HepG2 (cell line): ENCODE data around the gene VARS1. TPM values are rescaled to one million over a fixed set of nuclear protein-coding genes. Genes with fewer than 3 reads are reported as not detected.
A peak's percentile ranks its signal among the peaks of the same experiment; 100 is the strongest.

ENCODE experiments used
- ATAC-seq: fragments of 200-7000 bp; cut with Tn5 transposase; 3 replicates; pipeline ENCODE4 v1.9.1; 2020; ENCODE audit warnings: mild to moderate bottlenecking, moderate library complexity
- BruUV-seq: library from RNA; stranded (reverse); fragments of 400-500 nt; replicated peaks from 2 replicates; lab custom pipeline; 2021; lab: Mats Ljungman, UMichigan
- CTCF ChIA-PET: fragments of 300-600 bp; formaldehyde crosslinking; extraction: SDS; loops from one replicate; lab custom pipeline; 2021; ENCODE audit warnings: low total read pairs, inconsistent platforms, low intra/inter-chr PET ratio; lab: Yijun Ruan, JAX
- POLR2A ChIA-PET: fragments of 350-600 bp; sonication (Branson Sonifier 250); formaldehyde crosslinking; loops from one replicate; lab custom pipeline; 2020; ENCODE audit warnings: antibody characterized with exemption, inconsistent platforms; lab: Yijun Ruan, JAX
- DNase-seq: peaks from one replicate; pipeline ENCODE4 v3.0.0-alpha.2; 2015; ENCODE audit warnings: low spot score
- FAIRE-seq: peaks from 3 replicates; lab custom pipeline; 2011; peaks lifted over from hg19 to GRCh38; lab: Jason Lieb, UNC
- H2AFZ ChIP-seq: one replicate; pipeline ENCODE4 v1.6.1; 2011; ENCODE audit warnings: low read length, inconsistent platforms
- H3K27ac ChIP-seq: fragments of 300-600 bp; 3 replicates; pipeline ENCODE4 v1.8.0; 2011; ENCODE audit warnings: mixed run types, mild to moderate bottlenecking, mixed read lengths, low read length, inconsistent platforms; ENCODE audit not compliant: insufficient read depth; ENCODE audit errors: extremely low read length
- H3K27me3 ChIP-seq, 2 experiments: fragments of 200-600 bp in 1 of 2; 2 replicates in 1 of 2; 3 replicates in 1 of 2; pipeline versions ENCODE4 v1.6.0 to v1.8.0; 2011; ENCODE audit warnings: low read length in 2 of 2, mild to moderate bottlenecking in 2 of 2, moderate library complexity in 2 of 2, inconsistent platforms in 1 of 2; ENCODE audit not compliant: insufficient read depth in 2 of 2, control insufficient read depth in 1 of 2
- H3K36me3 ChIP-seq, 2 experiments: fragments of 200-600 bp in 1 of 2; replicated peaks in 1 of 2; 2 replicates in 1 of 2; 3 replicates in 1 of 2; pipeline versions ENCODE4 v1.5.1 to v1.8.0; 2011; ENCODE audit warnings: low read length in 2 of 2, inconsistent platforms in 1 of 2; ENCODE audit not compliant: insufficient read depth in 2 of 2, control insufficient read depth in 1 of 2
- H3K4me1 ChIP-seq: 2 replicates; pipeline ENCODE4 v1.5.1; 2012; ENCODE audit warnings: low read length, inconsistent platforms; ENCODE audit not compliant: insufficient read depth
- H3K4me2 ChIP-seq: 2 replicates; pipeline ENCODE4 v1.6.0; 2011; ENCODE audit warnings: low read depth, low read length, inconsistent platforms
- H3K4me3 ChIP-seq, 3 experiments: fragments of 200-600 bp in 1 of 3; sonication (generic), shearing (Covaris generic) in 1 of 3; replicated peaks in 1 of 3; 2 replicates each; pipeline ENCODE4 v1.5.1; 2011 to 2016; ENCODE audit warnings: low read length in 3 of 3, inconsistent platforms in 2 of 3, low read depth in 2 of 3, mild to moderate bottlenecking in 2 of 3, control low read depth in 1 of 3, mixed read lengths in 1 of 3; ENCODE audit not compliant: insufficient read depth in 1 of 3
- H3K79me2 ChIP-seq: one replicate; pipeline ENCODE4 v1.6.1; 2011; ENCODE audit warnings: low read length, inconsistent platforms; ENCODE audit not compliant: insufficient read depth
- H3K9ac ChIP-seq: 2 replicates; pipeline ENCODE4 v1.6.0; 2011; ENCODE audit warnings: mild to moderate bottlenecking, low read depth, low read length, inconsistent platforms; ENCODE audit not compliant: insufficient read depth
- H3K9me3 ChIP-seq: 2 replicates; pipeline ENCODE4 v1.5.1; 2012; ENCODE audit warnings: mild to moderate bottlenecking, low read length
- H4K20me1 ChIP-seq: 2 replicates; pipeline ENCODE4 v1.6.0; 2011; ENCODE audit warnings: inconsistent platforms, mild to moderate bottlenecking, low read length, moderate library complexity; ENCODE audit not compliant: insufficient read depth
- FOXJ3 ChIP-seq: sonication (generic); formaldehyde crosslinking; IDR thresholded peaks from 2 replicates; pipeline ENCODE4 v1.4.0; 2020; ENCODE audit warnings: missing genetic modification reagents, mild to moderate bottlenecking, borderline replicate concordance
- GZF1 ChIP-seq: sonication (generic); formaldehyde crosslinking; IDR thresholded peaks from 2 replicates; pipeline ENCODE4 v1.5.1; 2020; ENCODE audit warnings: mild to moderate bottlenecking, missing genetic modification reagents
- NCOA2 ChIP-seq: sonication (generic); formaldehyde crosslinking; IDR thresholded peaks from 2 replicates; pipeline ENCODE4 v1.8.0; 2022; ENCODE audit warnings: inconsistent platforms
- NR3C1 ChIP-seq: sonication (generic); formaldehyde crosslinking; IDR thresholded peaks from 2 replicates; pipeline ENCODE4 v1.4.0; 2020; ENCODE audit warnings: missing genetic modification reagents
- PTBP1 ChIP-seq: fragments of 200-400 bp; formaldehyde crosslinking; IDR thresholded peaks from 2 replicates; pipeline ENCODE4 v1.6.1; 2018; ENCODE audit warnings: low read length, low read depth; ENCODE audit not compliant: poor library complexity, severe bottlenecking
- SATB2 ChIP-seq: sonication (generic); formaldehyde crosslinking; IDR thresholded peaks from 2 replicates; pipeline ENCODE4 v1.5.0; 2020; ENCODE audit warnings: missing genetic modification reagents
- TGIF2 ChIP-seq: IDR thresholded peaks from 2 replicates; pipeline ENCODE4 v1.6.1; 2016; ENCODE audit warnings: control low read depth, missing compliant biosample characterization
- THAP7 ChIP-seq: sonication (generic); formaldehyde crosslinking; IDR thresholded peaks from 2 replicates; pipeline ENCODE4 v1.8.1; 2023; ENCODE audit warnings: mild to moderate bottlenecking, missing genetic modification reagents
- WIZ ChIP-seq: sonication (generic); formaldehyde crosslinking; IDR thresholded peaks from 2 replicates; pipeline ENCODE4 v1.5.1; 2020; ENCODE audit warnings: mild to moderate bottlenecking, missing genetic modification reagents
- ZBED4 ChIP-seq: sonication (generic); formaldehyde crosslinking; IDR thresholded peaks from 2 replicates; pipeline ENCODE4 v1.4.0; 2020; ENCODE audit warnings: missing genetic modification reagents, borderline replicate concordance
- ZBTB33 ChIP-seq: sonication (generic); formaldehyde crosslinking; IDR thresholded peaks from 2 replicates; pipeline ENCODE4 v1.4.0; 2020; ENCODE audit warnings: missing genetic modification reagents
- WGBS: methylation state at CpG from one replicate; pipeline ENCODE4 v1.1.6; 2017; ENCODE audit warnings: low lambda C conversion rate; 5-methylcytosine and 5-hydroxymethylcytosine counted together
- in situ Hi-C: cut with HindIII; loops from 2 replicates; pipeline ENCODE4 v1.10.0; 2017; ENCODE audit warnings: low pct_unique_long_range_greater_than_20kb; ENCODE audit not compliant: extremely low pct_ligation_motif_present
- intact Hi-C: fragments of 100-400 bp; cut with micrococcal nuclease; formaldehyde crosslinking; loops from one replicate; pipeline ENCODE4 v1.10.0; 2022; ENCODE audit not compliant: unreplicated experiment
- polyA plus RNA-seq, 8 experiments: library from polyadenylated mRNA; depleted of rRNA in 3 of 8; stranded (reverse) in 7 of 8; unstranded in 1 of 8; fragments of >200 nt; fragmentation: Illumina TruSeq in 4 of 8; extraction: Trizol in 4 of 8; gene quantifications; 2 replicates each; pipeline versions ENCODE4 v1.2.1 to v1.2.3, GENCODE V29; 2011 to 2016; ENCODE audit warnings: low read depth in 4 of 8, missing spikeins in 1 of 8, mixed read lengths in 1 of 8; ENCODE audit not compliant: insufficient read depth in 1 of 8
- total RNA-seq, 5 experiments: library from RNA; depleted of rRNA; stranded (reverse); fragments of >200 nt; fragmentation: Illumina TruSeq; extraction: Trizol; gene quantifications; 2 replicates each; pipeline ENCODE4 v1.2.3, GENCODE V29; 2016; ENCODE audit warnings: low read depth in 1 of 5
- TF ChIP-seq, protein P1 (sequence below): sonication (generic); formaldehyde crosslinking; IDR thresholded peaks from 2 replicates; pipeline ENCODE4 v1.5.1; 2020; ENCODE audit warnings: mild to moderate bottlenecking, missing genetic modification reagents, moderate library complexity

Gene VARS1
- total and polyA plus RNA-seq, 2 of the 13 experiments (the other 11 are each of a cell fraction or from before 2014, with no cell fraction given): 14.7 to 56.1 TPM

GRCh38 chr6:31827286-31828079 is 31.9 kb upstream of the VARS1 start, which contains the start of gene HSPA1B:
Gene HSPA1B, plus strand, starts transcription at chr6:31827738. Its CDS starts 213 bp downstream, at chr6:31827951.
- peak; percentile 94 for FAIRE-seq
- Histone ChIP-seq H3K27ac (peak within 1 kb of the TSS; percentile 68), H3K79me2 (peaks cover 30% of the 10 kb centered on the region), H3K9ac (peak within 1 kb of the TSS; percentile 74), H3K27me3 (no peaks in the 10 kb centered on the region; a peak in 1 of 5 replicates), H2AFZ (peak within 1 kb of the TSS; percentile 8), H3K36me3 (no peaks in the 10 kb centered on the region), H3K4me3 (peak within 1 kb of the TSS; percentile 59 to 91 (median 86)), H3K9me3 (no peaks in the 10 kb centered on the region), H3K4me2 (peak within 1 kb of the TSS; percentile 81), H3K4me1 (peaks cover 44% of the 10 kb centered on the region), H4K20me1 (peaks cover 4% of the 10 kb centered on the region)
- POLR2A ChIA-PET: interaction anchor here (0.6 to 3.4 kb wide), 57 partner anchors 9 to 1144 kb away, joined by 3 to 107 read pairs (median 5); partner anchors contain the start of genes ABHD16A, APOM, ATF6B and BAG6
- CTCF ChIA-PET: no interaction called here
- 0% methylated on average over 34 of the region's 56 CpGs for WGBS
- ATAC-seq: peak; percentile 89
- DNase-seq: peak; percentile 100
- BruUV-seq: no TSS peak
- intact Hi-C loops (no loop called here), in situ Hi-C loops (no loop called here)
- TF ChIP-seq NR3C1 (CRISPR knock-in tag) (0 out of 2 replicates have a peak, but pooled peaks have one; percentile 56), WIZ (no peak), ZBTB33 (CRISPR knock-in tag) (no peak), THAP7 (CRISPR knock-in tag) (no peak), NCOA2 (CRISPR knock-in tag) (peak; percentile 72), SATB2 (CRISPR knock-in tag) (peak; percentile 62; the same call in 1 of the 2 replicates), TGIF2 (no peak), ZBED4 (CRISPR knock-in tag) (peak; percentile 50; the same call in 1 of the 2 replicates), FOXJ3 (0 out of 2 replicates have a peak, but pooled peaks have one; percentile 38), PTBP1 (no peak), GZF1 (peak; percentile 44; the same call in 1 of the 2 replicates)
- TF ChIP-seq, protein P1, sequence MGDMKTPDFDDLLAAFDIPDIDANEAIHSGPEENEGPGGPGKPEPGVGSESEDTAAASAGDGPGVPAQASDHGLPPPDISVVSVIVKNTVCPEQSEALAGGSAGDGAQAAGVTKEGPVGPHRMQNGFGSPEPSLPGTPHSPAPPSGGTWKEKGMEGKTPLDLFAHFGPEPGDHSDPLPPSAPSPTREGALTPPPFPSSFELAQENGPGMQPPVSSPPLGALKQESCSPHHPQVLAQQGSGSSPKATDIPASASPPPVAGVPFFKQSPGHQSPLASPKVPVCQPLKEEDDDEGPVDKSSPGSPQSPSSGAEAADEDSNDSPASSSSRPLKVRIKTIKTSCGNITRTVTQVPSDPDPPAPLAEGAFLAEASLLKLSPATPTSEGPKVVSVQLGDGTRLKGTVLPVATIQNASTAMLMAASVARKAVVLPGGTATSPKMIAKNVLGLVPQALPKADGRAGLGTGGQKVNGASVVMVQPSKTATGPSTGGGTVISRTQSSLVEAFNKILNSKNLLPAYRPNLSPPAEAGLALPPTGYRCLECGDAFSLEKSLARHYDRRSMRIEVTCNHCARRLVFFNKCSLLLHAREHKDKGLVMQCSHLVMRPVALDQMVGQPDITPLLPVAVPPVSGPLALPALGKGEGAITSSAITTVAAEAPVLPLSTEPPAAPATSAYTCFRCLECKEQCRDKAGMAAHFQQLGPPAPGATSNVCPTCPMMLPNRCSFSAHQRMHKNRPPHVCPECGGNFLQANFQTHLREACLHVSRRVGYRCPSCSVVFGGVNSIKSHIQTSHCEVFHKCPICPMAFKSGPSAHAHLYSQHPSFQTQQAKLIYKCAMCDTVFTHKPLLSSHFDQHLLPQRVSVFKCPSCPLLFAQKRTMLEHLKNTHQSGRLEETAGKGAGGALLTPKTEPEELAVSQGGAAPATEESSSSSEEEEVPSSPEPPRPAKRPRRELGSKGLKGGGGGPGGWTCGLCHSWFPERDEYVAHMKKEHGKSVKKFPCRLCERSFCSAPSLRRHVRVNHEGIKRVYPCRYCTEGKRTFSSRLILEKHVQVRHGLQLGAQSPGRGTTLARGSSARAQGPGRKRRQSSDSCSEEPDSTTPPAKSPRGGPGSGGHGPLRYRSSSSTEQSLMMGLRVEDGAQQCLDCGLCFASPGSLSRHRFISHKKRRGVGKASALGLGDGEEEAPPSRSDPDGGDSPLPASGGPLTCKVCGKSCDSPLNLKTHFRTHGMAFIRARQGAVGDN (CRISPR knock-in tag): peak; percentile 88
